ENCODE results near the gene BTNL3. TPM values are rescaled to one million over a fixed set of nuclear protein-coding genes. Genes with fewer than 3 reads are reported as not detected.

BTNL3 gene
- total RNA-seq, 1 experiment from 2014 or later = not detected

- no peak for TF ChIP-seq EZH2 (IDR thresholded peaks at IDR 0.05; ENCODE audit: borderline replicate concordance, low read depth, low read length, poor library complexity, severe bottlenecking)
- TF ChIP-seq CTCF (conservative IDR thresholded peaks at IDR 0.05; ENCODE audit: low read depth, low read length) = no peak
- Histone ChIP-seq H3K4me3 (ENCODE audit: low read depth, low read length, poor library complexity, severe bottlenecking) (no peak overlapping the region), H3K4me1 (ENCODE audit: insufficient read depth, low read length, poor library complexity, severe bottlenecking) (no peaks in the 10 kb centered on the region), H3K27me3 (replicated peaks; ENCODE audit: insufficient read depth, low read depth, low read length, poor library complexity) (no peaks in the 10 kb centered on the region), H3K9me3 (ENCODE audit: low read depth, low read length, poor library complexity, severe bottlenecking) (no peaks in the 10 kb centered on the region), H3K36me3 (ENCODE audit: insufficient read depth, low read length, poor library complexity, severe bottlenecking) (no peaks in the 10 kb centered on the region), H3K27ac (ENCODE audit: low read depth, low read length, poor library complexity, severe bottlenecking) (no peak overlapping the region)
- CTCF ChIA-PET = no interaction called here
- intact Hi-C loops (cut with micrococcal nuclease; ENCODE audit: unreplicated experiment) = no loop called here
- BruUV-seq (replicated peaks) = no TSS peak
- DNase-seq (ENCODE audit: low spot score) = no peak
- POLR2A ChIA-PET (ENCODE audit: low non-redundant PET) = no interaction called here
Measured at GRCh38 chr5:181028032-181028819, 39.6 kb downstream of the BTNL3 start.

- H3K4me3 ChIP-seq (ENCODE audit: low read depth, low read length, poor library complexity, severe bottlenecking) = no peak overlapping the region
- no peaks in the 10 kb centered on the region for H3K9me3 ChIP-seq (ENCODE audit: low read depth, low read length, poor library complexity, severe bottlenecking)
- H3K27me3 ChIP-seq (replicated peaks; ENCODE audit: insufficient read depth, low read depth, low read length, poor library complexity) = peaks cover 6% of the 10 kb centered on the region
- CTCF ChIA-PET = no interaction called here
- BruUV-seq (replicated peaks) = no TSS peak
- no peaks in the 10 kb centered on the region for H3K36me3 ChIP-seq (ENCODE audit: insufficient read depth, low read length, poor library complexity, severe bottlenecking)
- TF ChIP-seq EZH2 (IDR thresholded peaks at IDR 0.05; ENCODE audit: borderline replicate concordance, low read depth, low read length, poor library complexity, severe bottlenecking) (no peak), CTCF (conservative IDR thresholded peaks at IDR 0.05; ENCODE audit: low read depth, low read length) (no peak)
- DNase-seq (ENCODE audit: low spot score) = no peak
- intact Hi-C loops (cut with micrococcal nuclease; ENCODE audit: unreplicated experiment) = no loop called here
- no peak overlapping the region for H3K27ac ChIP-seq (ENCODE audit: low read depth, low read length, poor library complexity, severe bottlenecking)
- H3K4me1 ChIP-seq (ENCODE audit: insufficient read depth, low read length, poor library complexity, severe bottlenecking) = no peaks in the 10 kb centered on the region
- POLR2A ChIA-PET (ENCODE audit: low non-redundant PET) = no interaction called here
Measured at GRCh38 chr5:181031716-181032115, 43.1 kb downstream of the BTNL3 start.

GRCh38 chr5:181035991-181036815 lies 47.6 kb downstream of the BTNL3 start:
- H3K4me3 ChIP-seq (ENCODE audit: low read depth, low read length, poor library complexity, severe bottlenecking) = no peak overlapping the region
- POLR2A ChIA-PET (ENCODE audit: low non-redundant PET) = no interaction called here
- H3K36me3 ChIP-seq (ENCODE audit: insufficient read depth, low read length, poor library complexity, severe bottlenecking) = no peaks in the 10 kb centered on the region
- intact Hi-C loops (cut with micrococcal nuclease; ENCODE audit: unreplicated experiment) = no loop called here
- TF ChIP-seq CTCF (conservative IDR thresholded peaks at IDR 0.05; ENCODE audit: low read depth, low read length) (no peak), EZH2 (IDR thresholded peaks at IDR 0.05; ENCODE audit: borderline replicate concordance, low read depth, low read length, poor library complexity, severe bottlenecking) (no peak)
- no peaks in the 10 kb centered on the region for H3K9me3 ChIP-seq (ENCODE audit: low read depth, low read length, poor library complexity, severe bottlenecking)
- H3K27me3 ChIP-seq (replicated peaks; ENCODE audit: insufficient read depth, low read depth, low read length, poor library complexity) = peaks cover 22% of the 10 kb centered on the region
- CTCF ChIA-PET = no interaction called here
- DNase-seq (ENCODE audit: low spot score) = no peak
- H3K4me1 ChIP-seq (ENCODE audit: insufficient read depth, low read length, poor library complexity, severe bottlenecking) = no peaks in the 10 kb centered on the region
- no TSS peak for BruUV-seq (replicated peaks)
- no peak overlapping the region for H3K27ac ChIP-seq (ENCODE audit: low read depth, low read length, poor library complexity, severe bottlenecking)

Data from A673 (cell line).